T-cell (primary cell): ENCODE measurements around the gene FCGR2B. TPM values are rescaled to one million over a fixed set of nuclear protein-coding genes. Genes with fewer than 3 reads are reported as not detected.
"Not testable (repeated sequence)": the region's sequence is repeated elsewhere in the genome, so short reads cannot be mapped to it uniquely, and the experiment has no call there.

Experiments used
- ATAC-seq, 4 experiments: fragments of 200-7000 bp in 3 of 4; fragments of 150-1000 bp in 1 of 4; cut with Tn5 transposase; replicated peaks in 1 of 4; 1 replicate in 3 of 4; 2 replicates in 1 of 4; pipeline ENCODE4 v1.10.0; 2021; ENCODE audit warnings: moderate library complexity in 3 of 4, mild to moderate bottlenecking in 2 of 4, moderate number of reproducible peaks in 1 of 4
- CTCF ChIA-PET, 2 donors: fragments of 300-600 bp; sonication (Branson Sonifier 250); formaldehyde crosslinking; loops; one replicate each; lab custom pipeline; 2022; ENCODE audit warnings: antibody characterized with exemption in 2 of 2; lab: Charles Lee
- POLR2A ChIA-PET, 2 donors: fragments of 300-600 bp; sonication (Branson Sonifier 250); formaldehyde crosslinking; loops; one replicate each; lab custom pipeline; 2022; ENCODE audit warnings: antibody characterized with exemption in 2 of 2; lab: Charles Lee
- DNase-seq, 35 experiments: peaks; one replicate each; pipeline versions ENCODE4 v3.0.0 to v3.0.0-alpha.2; 2013 to 2023
- H3K27ac ChIP-seq: one replicate; pipeline ENCODE4 v1.5.1; 2013; ENCODE audit warnings: low read length
- H3K27me3 ChIP-seq, 2 experiments: replicated peaks in 1 of 2; 1 replicate in 1 of 2; 2 replicates in 1 of 2; pipeline versions ENCODE4 v1.6.1 to v1.7.0; 2013; ENCODE audit warnings: low read length in 1 of 2, mixed read lengths in 1 of 2; ENCODE audit not compliant: control insufficient read depth in 2 of 2, insufficient read depth in 2 of 2; ENCODE audit errors: extremely low read depth in 1 of 2
- H3K36me3 ChIP-seq, 2 donors: 1 replicate in 1 of 2; 2 replicates in 1 of 2; pipeline versions ENCODE4 v1.6.1 to v1.7.0; 2013; ENCODE audit warnings: low read length in 1 of 2; ENCODE audit not compliant: control insufficient read depth in 2 of 2, insufficient read depth in 1 of 2; ENCODE audit errors: extremely low read depth in 1 of 2
- H3K4me1 ChIP-seq, 2 experiments: 1 replicate in 1 of 2; 2 replicates in 1 of 2; pipeline versions ENCODE4 v1.6.1 to v1.7.0; 2013; ENCODE audit warnings: low read length in 2 of 2, mixed read lengths in 1 of 2; ENCODE audit not compliant: insufficient read depth in 2 of 2, control insufficient read depth in 1 of 2; ENCODE audit errors: extremely low read depth in 1 of 2
- H3K4me3 ChIP-seq, 2 donors: 1 replicate in 1 of 2; 2 replicates in 1 of 2; pipeline versions ENCODE4 v1.5.1 to v1.7.0; 2013; ENCODE audit warnings: mild to moderate bottlenecking in 2 of 2, low read length in 1 of 2, moderate library complexity in 1 of 2; ENCODE audit not compliant: control insufficient read depth in 1 of 2; ENCODE audit errors: extremely low read depth in 1 of 2
- H3K9me3 ChIP-seq: 2 replicates; pipeline ENCODE4 v1.7.0; 2013
- H3K27ac Mint-ChIP-seq, 2 donors: one replicate each; pipeline ENCODE4 v1.8.0; 2020 to 2021; ENCODE audit warnings: mild to moderate bottlenecking in 2 of 2, mixed read lengths in 2 of 2
- H3K27me3 Mint-ChIP-seq, 2 donors: one replicate each; pipeline ENCODE4 v1.8.0; 2021 to 2022; ENCODE audit warnings: mixed read lengths in 2 of 2
- H3K36me3 Mint-ChIP-seq: one replicate; pipeline ENCODE4 v1.8.0; 2021; ENCODE audit warnings: mixed read lengths
- H3K4me1 Mint-ChIP-seq, 3 donors: one replicate each; pipeline ENCODE4 v1.8.0; 2020 to 2022; ENCODE audit warnings: mixed read lengths in 3 of 3, mild to moderate bottlenecking in 1 of 3
- H3K4me3 Mint-ChIP-seq, 3 donors: one replicate each; pipeline ENCODE4 v1.8.0; 2020 to 2022; ENCODE audit warnings: mild to moderate bottlenecking in 3 of 3, mixed read lengths in 3 of 3, moderate library complexity in 3 of 3
- H3K9me3 Mint-ChIP-seq, 3 donors: one replicate each; pipeline ENCODE4 v1.8.0; 2020 to 2022; ENCODE audit warnings: mixed read lengths in 3 of 3
- WGBS: methylation state at CpG from one replicate; pipeline ENCODE4 v1.1.5; 2013; ENCODE audit warnings: missing lambda C conversion rate; ENCODE audit not compliant: insufficient coverage; 5-methylcytosine and 5-hydroxymethylcytosine counted together
- total RNA-seq, 35 experiments: library from RNA in 6 of 35; stranded (reverse) in 6 of 35; fragments of 120-200 nt in 1 of 35; gene quantifications; one replicate each; pipeline versions ENCODE4 v1.2.1 to v1.2.4 and lab custom pipeline; 2013 to 2026

Gene FCGR2B
- total RNA-seq, 5 donors from 2014 or later (not counting 1 experiment from before 2014, with no cell fraction given), result 0.80 to 3.9 (median 1.7) TPM

GRCh38 chr1:161720956-161721737 lies 58.2 kb downstream of the FCGR2B start, which contains the start of gene FCRLB:
Gene FCRLB, plus strand, starts transcription at chr1:161721544. Its CDS starts 1,129 bp downstream, at chr1:161722673.
- Histone ChIP-seq H3K4me3 (no peak within 1 kb of the TSS), H3K4me1 (peaks cover 0 to 12% of the 10 kb centered on the region in 2 experiments), H3K27me3 (peaks cover 4 to 10% of the 10 kb centered on the region in 2 experiments), H3K27ac (no peak within 1 kb of the TSS), H3K9me3 (no peaks in the 10 kb centered on the region), H3K36me3 (no peaks in the 10 kb centered on the region)
- ATAC-seq (no peak), DNase-seq (no peak)
- peaks cover 0 to 3% of the 10 kb centered on the region in 2 donors for H3K27me3 Mint-ChIP-seq
- H3K4me1 Mint-ChIP-seq, result peaks cover 11 to 21% (median 18%) of the 10 kb centered on the region in 3 donors
- POLR2A ChIA-PET, result no interaction called here
- CTCF ChIA-PET, result no interaction called here
- no peak within 1 kb of the TSS for H3K4me3 Mint-ChIP-seq
- no peak within 1 kb of the TSS for H3K27ac Mint-ChIP-seq
- no peaks in the 10 kb centered on the region for H3K36me3 Mint-ChIP-seq
- WGBS, result 88% methylated on average over 1 of the region's 4 CpGs
- H3K9me3 Mint-ChIP-seq, result no peaks in the 10 kb centered on the region

- Histone ChIP-seq H3K9me3 (no peaks in the 10 kb centered on the region), H3K27me3 (peaks cover 4 to 11% of the 10 kb centered on the region in 2 experiments), H3K4me1 (peaks cover 2 to 15% of the 10 kb centered on the region in 2 experiments), H3K4me3 (no peak overlapping the region), H3K36me3 (no peaks in the 10 kb centered on the region), H3K27ac (no peak overlapping the region)
- H3K27ac Mint-ChIP-seq, result no peak overlapping the region
- ChIA-PET CTCF (no interaction called here), POLR2A (no interaction called here)
- no peak overlapping the region for H3K4me3 Mint-ChIP-seq
- 73% methylated on average over 8 of the region's 8 CpGs for WGBS
- ATAC-seq (no peak), DNase-seq (peak in 1 of 35 experiments; percentile 11)
- peaks cover 0 to 3% of the 10 kb centered on the region in 2 donors for H3K27me3 Mint-ChIP-seq
- H3K9me3 Mint-ChIP-seq, result no peaks in the 10 kb centered on the region
- H3K4me1 Mint-ChIP-seq, result peaks cover 11 to 21% (median 19%) of the 10 kb centered on the region in 3 donors
- no peaks in the 10 kb centered on the region for H3K36me3 Mint-ChIP-seq
Measured at GRCh38 chr1:161721738-161722343, 58.9 kb downstream of the FCGR2B start.

- DNase-seq (no peak), ATAC-seq (no peak)
- peaks cover 4 to 11% of the 10 kb centered on the region in 2 experiments for H3K27me3 ChIP-seq
- no peaks in the 10 kb centered on the region for H3K36me3 ChIP-seq
- H3K4me3 ChIP-seq, result no peak overlapping the region
- WGBS, result 80% methylated on average over 1 of the region's 1 CpG
- Mint-ChIP-seq H3K27me3 (peaks cover 0 to 3% of the 10 kb centered on the region in 2 donors), H3K9me3 (no peaks in the 10 kb centered on the region), H3K4me1 (peaks cover 12 to 21% (median 21%) of the 10 kb centered on the region in 3 donors), H3K36me3 (no peaks in the 10 kb centered on the region), H3K27ac (no peak overlapping the region), H3K4me3 (no peak overlapping the region)
- H3K4me1 ChIP-seq, result peaks cover 2 to 18% of the 10 kb centered on the region in 2 experiments
- POLR2A ChIA-PET, result no interaction called here
- no peaks in the 10 kb centered on the region for H3K9me3 ChIP-seq
- CTCF ChIA-PET, result no interaction called here
- no peak overlapping the region for H3K27ac ChIP-seq
Measured at GRCh38 chr1:161722406-161722805, 59.5 kb downstream of the FCGR2B start.

GRCh38 chr1:161723459-161724141 lies 60.7 kb downstream of the FCGR2B start:
- H3K27me3 ChIP-seq, result peaks cover 4 to 11% of the 10 kb centered on the region in 2 experiments
- Mint-ChIP-seq H3K36me3 (no peaks in the 10 kb centered on the region), H3K27me3 (peaks cover 0 to 3% of the 10 kb centered on the region in 2 donors), H3K4me1 (peaks cover 21 to 30% (median 26%) of the 10 kb centered on the region in 3 donors), H3K27ac (no peak overlapping the region), H3K9me3 (no peaks in the 10 kb centered on the region), H3K4me3 (no peak overlapping the region)
- ChIA-PET CTCF (no interaction called here), POLR2A (no interaction called here)
- no peak overlapping the region for H3K27ac ChIP-seq
- no peaks in the 10 kb centered on the region for H3K9me3 ChIP-seq
- DNase-seq, result no peak
- WGBS, result 100% methylated on average over 2 of the region's 8 CpGs
- no peaks in the 10 kb centered on the region for H3K36me3 ChIP-seq
- H3K4me3 ChIP-seq, result no peak overlapping the region
- ATAC-seq, result no peak
- H3K4me1 ChIP-seq, result peaks cover 9 to 27% of the 10 kb centered on the region in 2 experiments

- H3K9me3 ChIP-seq, H3K36me3 Mint-ChIP-seq, H3K36me3 ChIP-seq, ATAC-seq, H3K9me3 Mint-ChIP-seq, DNase-seq, H3K27me3 Mint-ChIP-seq, POLR2A ChIA-PET: not testable (repeated sequence)
- Histone ChIP-seq H3K27ac (peak overlapping the region; percentile 53), H3K4me1 (peaks cover 9 to 36% of the 10 kb centered on the region in 2 experiments), H3K27me3 (peaks cover 5 to 11% of the 10 kb centered on the region in 2 experiments), H3K4me3 (peak overlapping the region; percentile 77 to 92)
- Mint-ChIP-seq H3K4me1 (peaks cover 32 to 42% (median 34%) of the 10 kb centered on the region in 3 donors), H3K4me3 (peak overlapping the region; percentile 91 to 98 (median 95)), H3K27ac (peak overlapping the region; percentile 86 to 90)
- WGBS, result 58% methylated on average over 15 of the region's 22 CpGs
- CTCF ChIA-PET, result interaction anchor here in 1 of 2 donors (1.5 to 3.1 kb wide), 3 partner anchors 14 to 238 kb away, joined by 4 to 34 read pairs (median 5); partner anchors contain the start of gene DUSP12
Measured at GRCh38 chr1:161725258-161725907, 62.4 kb downstream of the FCGR2B start.
